ENCODE results near the gene RPS6KB2.
A peak's percentile ranks its signal among the peaks of the same experiment; 100 is the strongest.

The RPS6KB2 gene

DNA sequence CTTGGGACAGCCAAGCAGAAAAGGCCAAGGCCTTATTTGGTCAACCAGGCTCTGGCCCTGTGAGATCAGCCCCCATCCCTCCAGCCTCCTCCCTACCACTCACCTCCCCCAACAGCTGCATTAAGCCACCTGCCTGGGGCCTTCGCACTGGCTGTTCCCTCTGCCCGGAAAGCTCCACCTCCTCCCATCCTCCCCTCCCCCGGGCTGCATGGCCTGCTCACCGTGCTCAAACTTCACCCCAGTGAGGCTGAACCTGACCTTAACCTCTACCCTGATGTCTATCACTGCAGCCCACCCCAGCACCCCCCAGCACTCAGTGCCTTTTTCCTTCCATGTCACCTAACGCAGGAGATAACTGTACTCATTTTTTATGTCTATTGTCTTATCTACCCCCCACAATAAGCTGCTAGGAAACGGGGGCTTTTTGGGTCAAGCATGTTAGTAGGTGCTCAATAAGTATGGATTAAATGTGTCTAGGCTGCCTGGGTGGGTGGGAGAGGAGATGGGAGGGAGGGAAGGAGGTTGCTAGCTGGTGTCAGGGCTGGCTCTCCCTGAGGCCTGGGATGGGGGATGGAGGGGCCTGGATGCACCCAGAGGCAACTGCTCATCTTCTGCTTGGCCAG is 8.3 kb downstream of the RPS6KB2 start:
- TF ChIP-seq ZNF274 (IDR thresholded peaks at IDR 0.05; ENCODE audit: low read depth, low read length) = no peak
- peak overlapping the region; percentile 85 for H3K4me3 ChIP-seq (ENCODE audit: low read length)

DNA sequence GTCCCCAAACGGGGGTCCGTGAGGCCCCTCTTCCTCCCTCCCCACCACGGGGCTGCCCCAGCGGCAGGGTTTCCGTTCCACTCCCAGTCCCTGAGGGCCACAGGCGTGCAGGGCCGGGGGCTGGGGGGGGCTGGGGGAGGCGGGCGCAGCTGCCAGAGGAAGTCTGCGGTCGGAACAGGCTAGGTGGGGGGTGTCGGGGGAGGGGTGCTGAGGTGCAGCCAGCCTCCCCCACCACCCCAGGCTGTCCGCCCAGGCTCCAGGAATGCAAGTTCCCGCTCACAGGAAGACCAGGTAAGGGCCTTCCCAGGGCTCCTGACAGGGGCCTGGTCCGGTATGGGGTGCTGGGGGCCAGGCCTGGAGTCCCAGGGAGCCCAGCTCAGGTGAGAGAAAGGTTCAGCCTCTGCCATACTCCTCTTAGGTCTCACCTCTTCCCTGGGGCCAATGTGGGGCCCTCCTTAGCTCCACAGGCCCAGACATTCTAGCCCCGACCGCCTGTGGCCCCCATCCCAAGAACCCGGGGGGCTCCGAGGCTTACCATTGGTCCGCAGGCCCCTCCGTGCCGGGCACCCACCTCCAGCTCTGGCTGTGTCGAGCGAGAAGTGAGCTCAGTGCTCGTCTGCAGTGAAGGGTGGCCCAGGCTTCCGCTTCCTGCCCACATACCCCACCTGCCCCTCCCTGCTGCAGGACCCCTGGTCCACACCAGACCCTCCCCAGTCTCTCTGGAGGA is 9.0 kb downstream of the RPS6KB2 start, which contains the start of gene PTPRCAP:
Gene PTPRCAP, minus strand, starts transcription at position 601 of the 727 bp plus-strand sequence. Its CDS starts 63 bp downstream, at position 538.
- peak within 1 kb of the TSS; percentile 85 for H3K4me3 ChIP-seq (ENCODE audit: low read length)
- TF ChIP-seq ZNF274 (IDR thresholded peaks at IDR 0.05; ENCODE audit: low read depth, low read length) = no peak

DNA sequence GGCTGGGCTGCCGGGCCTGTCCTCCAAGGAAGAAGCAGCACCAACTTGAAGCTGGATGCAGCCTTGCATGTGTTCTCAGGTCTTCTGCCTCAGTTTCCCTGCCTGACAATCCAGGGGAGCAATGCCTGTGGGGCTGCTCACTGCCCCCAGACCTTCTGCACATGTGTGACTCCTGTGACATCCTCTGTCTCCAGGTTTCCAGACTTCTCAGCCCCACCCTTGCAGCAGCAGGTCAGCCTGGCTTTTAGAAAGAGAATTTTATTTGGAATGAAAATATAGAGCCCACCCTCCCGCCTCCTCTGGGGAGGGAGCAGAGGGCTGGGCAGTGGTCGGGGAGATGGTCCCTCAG is 9.5 kb downstream of the RPS6KB2 start:
- H3K4me3 ChIP-seq (ENCODE audit: low read length) = peak overlapping the region; percentile 85; the same call in 1 of the 2 replicates
- no peak for TF ChIP-seq ZNF274 (IDR thresholded peaks at IDR 0.05; ENCODE audit: low read depth, low read length)

DNA sequence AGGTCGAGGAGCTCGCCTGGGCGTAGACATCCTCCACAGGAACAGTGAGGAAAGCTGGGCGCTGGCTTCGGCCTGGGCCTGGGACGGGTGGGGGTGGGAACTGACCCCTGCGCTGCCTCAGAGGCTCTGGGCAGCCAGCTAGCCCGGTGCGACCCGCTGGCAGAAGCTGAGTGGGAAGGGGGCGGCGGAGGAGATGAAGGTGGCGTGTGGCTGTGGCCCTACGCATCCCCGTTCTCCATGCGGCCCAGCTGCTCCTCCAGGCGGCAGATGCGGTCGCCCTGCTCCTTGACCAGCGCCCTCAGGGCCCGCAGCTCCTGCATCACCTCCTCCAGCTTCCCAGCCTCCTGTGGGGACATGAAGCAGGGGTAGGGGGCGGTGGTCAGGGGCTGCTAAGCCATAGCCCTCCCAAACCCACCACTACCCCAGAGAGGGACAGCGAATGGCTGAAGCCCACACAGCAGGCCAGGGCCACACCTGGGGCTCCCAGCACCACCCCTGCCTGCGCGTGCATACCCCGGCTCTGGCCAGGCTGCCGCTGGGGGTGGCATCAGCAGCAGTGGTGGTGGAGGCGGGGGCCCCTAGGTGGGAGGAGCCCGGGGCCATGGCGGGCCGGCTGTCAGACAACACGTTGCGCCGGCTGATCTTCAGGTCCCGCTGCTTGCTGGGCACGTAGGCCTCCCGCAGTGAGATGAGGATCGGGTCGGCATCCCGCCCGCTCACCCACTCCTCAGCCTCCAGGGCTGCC is 10.0 kb downstream of the RPS6KB2 start:
- TF ChIP-seq ZNF274 (IDR thresholded peaks at IDR 0.05; ENCODE audit: low read depth, low read length) = no peak
- peak overlapping the region; percentile 85; the same call in 1 of the 2 replicates for H3K4me3 ChIP-seq (ENCODE audit: low read length)

DNA sequence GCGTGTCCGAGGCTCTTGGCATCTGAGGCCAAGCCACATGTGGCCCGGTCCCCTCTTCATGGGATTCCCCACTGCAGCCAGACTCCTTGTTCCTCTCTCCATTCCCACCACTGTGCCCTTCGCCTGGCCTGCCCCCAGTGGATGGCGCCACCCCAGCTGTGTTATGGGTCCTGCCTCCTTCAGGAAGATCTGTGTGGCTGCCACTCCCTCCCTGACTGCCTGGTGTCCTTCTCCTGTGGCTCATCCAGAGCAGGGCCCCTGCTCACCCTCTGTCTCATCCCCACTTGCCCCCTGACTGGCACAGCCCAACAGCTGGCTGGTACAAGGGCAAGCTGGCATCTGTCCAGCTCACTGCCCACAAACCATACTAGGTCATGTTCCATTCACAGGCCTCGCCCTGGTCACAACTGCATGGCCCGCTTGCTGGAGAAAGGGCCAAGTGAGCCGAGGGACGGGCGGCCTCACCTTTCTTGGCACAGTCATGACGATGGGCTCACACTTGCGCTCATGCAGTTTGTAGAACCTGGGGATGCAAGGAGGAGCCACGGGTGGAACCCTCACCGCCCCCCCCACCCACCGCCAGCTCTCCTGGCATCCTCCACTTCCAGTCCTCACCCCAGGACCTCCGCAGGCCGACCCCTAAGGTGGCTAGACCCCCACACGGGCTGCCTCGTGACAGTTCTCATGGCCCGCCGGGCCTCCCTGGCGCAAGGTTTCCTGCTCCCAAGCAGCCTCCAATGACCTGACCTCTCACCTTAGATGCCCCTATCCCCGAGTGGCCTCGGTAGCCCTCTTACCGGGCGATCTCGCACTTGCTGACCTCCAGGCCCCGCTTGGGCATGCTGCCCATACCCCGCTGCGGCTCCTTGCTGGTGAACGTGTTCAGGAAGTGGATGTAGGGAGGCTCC is 11.3 kb downstream of the RPS6KB2 start:
- TF ChIP-seq ZNF274 (IDR thresholded peaks at IDR 0.05; ENCODE audit: low read depth, low read length) = no peak
- no peak overlapping the region for H3K4me3 ChIP-seq (ENCODE audit: low read length)

DNA sequence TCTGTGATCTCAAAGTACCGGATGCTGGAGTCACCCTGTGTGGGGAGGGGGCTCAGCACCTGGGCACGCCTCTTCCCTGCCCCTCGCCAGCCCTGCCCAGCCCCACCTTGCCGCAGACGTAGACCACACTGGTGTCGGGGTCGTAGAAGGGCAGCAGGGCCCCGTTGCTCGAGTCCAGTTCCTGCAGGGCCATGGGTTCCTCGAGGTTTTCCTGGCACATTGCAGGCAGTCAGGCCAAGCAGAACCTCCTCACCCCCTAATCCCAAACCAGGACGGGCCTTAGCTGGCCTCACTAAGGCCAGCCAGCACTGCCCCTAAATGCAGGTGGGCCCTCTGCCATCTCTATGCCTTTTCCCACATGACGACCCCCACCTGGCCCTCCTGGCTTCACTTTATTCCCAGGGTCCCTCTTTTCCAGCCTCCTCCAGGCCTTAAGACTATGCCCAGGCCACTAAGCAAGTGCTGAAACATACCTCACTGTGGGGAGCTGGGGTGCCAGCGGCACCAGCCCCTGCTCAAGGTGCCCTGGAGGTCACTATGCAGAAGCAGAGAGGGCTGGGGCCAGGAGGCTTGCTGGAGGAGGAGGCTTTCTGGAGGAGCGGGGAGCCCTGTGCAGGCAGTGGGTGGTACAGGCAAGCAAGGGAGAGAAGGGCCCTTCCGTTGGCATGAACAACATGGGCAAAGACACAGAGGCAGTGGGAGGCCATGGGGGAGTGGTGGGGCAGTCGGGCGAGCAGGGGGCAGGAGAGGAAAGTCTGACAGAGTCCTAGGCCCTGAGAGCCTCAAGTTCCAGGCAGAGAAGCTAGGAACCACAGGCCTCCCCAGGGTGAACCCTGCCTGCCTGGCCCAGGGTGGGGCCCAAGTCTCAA is 12.2 kb downstream of the RPS6KB2 start:
- no peak overlapping the region for H3K4me3 ChIP-seq (ENCODE audit: low read length)
- no peak for TF ChIP-seq ZNF274 (IDR thresholded peaks at IDR 0.05; ENCODE audit: low read depth, low read length)

DNA sequence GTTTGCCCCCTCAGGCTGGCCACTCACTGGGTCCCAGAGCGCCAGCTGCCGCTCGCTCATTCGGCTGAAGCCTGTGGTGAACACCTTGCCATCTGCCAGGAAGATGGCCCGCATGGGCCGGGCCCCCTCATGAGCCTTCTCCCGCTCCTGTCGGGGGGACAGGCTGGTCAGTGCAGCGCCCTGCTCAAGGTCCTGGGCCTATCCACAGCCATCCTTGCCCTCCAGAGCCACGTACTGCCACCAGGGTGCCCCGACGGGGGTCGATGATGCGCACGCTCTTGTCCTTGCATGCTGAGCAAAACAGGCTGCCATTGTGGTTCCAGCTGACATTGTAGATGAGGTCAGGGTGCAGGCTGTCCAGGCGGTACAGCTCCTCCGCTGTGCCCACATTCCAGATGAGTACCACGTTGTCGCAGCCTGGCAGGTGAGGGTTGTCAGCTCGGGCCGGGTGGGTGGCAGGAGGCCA is 12.8 kb downstream of the RPS6KB2 start:
- no peak overlapping the region for H3K4me3 ChIP-seq (ENCODE audit: low read length)
- no peak for TF ChIP-seq ZNF274 (IDR thresholded peaks at IDR 0.05; ENCODE audit: low read depth, low read length)

DNA sequence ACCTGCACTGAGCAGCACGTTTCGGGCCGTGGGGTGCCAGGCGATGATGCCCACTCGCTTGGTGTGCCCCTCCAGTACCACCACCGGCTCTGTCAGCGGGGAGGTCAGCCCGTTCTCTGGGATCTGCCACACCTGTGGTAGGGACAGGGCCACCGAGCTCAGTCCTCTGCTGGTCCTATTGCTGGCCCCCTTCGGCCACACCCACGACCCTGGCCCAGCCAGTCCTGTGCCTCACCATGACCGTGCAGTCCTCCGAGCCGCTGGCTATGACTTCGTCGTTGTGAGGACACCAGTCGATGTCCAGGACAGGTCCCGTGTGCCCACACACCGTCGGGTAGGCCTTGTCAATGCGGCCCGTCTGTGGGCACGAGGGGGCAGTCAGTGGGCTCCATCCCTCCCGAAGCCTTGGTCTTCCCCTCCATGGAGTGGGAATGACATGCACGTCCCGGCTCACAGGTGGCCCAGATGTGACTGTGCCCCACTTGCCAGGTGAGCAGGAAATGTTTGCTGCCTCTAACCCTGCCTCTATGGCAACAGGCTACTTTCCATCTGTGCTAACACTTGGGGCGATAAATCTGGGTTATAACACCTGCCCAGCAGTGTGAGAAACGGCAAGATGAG is 13.5 kb downstream of the RPS6KB2 start:
- no peak for TF ChIP-seq ZNF274 (IDR thresholded peaks at IDR 0.05; ENCODE audit: low read depth, low read length)
- no peak overlapping the region for H3K4me3 ChIP-seq (ENCODE audit: low read length)

DNA sequence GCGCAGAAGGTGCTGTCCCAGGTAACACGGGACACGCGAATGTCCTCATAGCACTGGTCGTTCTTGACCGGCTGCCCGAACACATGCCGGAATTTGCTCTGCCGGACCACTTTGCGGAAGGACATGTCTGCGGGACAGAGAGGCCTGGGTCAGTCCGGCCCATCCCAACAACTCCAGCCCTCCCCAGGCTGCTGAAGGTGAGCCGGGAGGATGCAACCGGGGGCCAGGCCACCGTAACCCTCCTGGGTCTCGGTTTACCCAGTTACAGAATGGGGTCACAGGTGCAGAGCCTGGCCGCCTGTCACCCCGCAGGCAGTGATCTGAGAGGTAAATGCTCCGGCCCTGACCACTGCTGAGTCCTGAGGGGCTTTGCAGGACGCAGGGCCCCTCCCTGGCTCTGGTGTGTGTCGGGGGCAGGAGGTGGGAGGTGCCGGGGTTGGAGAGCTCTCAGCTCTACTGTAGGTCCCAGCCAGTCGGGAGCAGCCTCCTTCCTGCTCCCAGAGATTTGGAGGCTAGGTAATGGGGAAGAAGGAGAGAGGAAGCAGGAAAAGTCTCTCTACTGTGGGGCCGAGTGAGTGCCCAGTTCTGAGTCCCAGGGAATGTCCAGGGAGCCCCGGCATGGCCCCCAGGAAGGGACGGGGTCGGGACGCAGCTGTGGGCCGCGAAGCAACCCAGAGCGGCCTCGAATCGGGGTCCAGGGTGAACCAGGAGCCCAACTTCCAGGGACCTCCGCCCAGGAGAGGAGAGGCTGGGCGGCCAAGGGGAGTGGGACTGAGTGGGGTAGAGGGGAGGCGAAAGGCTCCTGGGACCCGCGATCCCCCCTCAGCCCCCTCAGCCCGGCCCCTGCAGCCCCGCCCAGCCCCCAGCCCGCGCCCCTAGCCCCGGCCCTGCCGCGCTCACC is 14.5 kb downstream of the RPS6KB2 start:
- no peak for TF ChIP-seq ZNF274 (IDR thresholded peaks at IDR 0.05; ENCODE audit: low read depth, low read length)
- no peak overlapping the region; the same call in 1 of the 2 replicates for H3K4me3 ChIP-seq (ENCODE audit: low read length)

DNA sequence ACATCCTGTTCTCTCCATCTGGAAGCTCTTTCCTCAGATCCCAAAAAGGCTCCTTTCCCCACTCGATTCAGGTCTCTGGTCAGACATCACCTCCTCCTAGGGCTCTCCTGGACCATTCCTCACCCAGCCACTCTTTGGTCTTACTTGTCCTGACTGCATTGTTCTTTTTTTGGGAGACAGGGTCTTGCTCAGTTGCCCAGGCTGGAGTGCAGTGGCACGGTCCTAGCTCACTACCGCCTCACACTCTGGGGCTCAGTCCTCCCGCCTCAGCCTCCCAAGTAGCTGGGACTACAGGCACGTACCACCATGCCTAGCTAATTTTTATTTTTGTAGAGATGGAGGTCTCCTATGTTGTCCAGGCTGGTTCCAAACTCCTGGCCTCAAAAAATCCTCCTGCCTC is 17.2 kb downstream of the RPS6KB2 start:
- no peak overlapping the region for H3K4me3 ChIP-seq (ENCODE audit: low read length)
- no peak for TF ChIP-seq ZNF274 (IDR thresholded peaks at IDR 0.05; ENCODE audit: low read depth, low read length)

DNA sequence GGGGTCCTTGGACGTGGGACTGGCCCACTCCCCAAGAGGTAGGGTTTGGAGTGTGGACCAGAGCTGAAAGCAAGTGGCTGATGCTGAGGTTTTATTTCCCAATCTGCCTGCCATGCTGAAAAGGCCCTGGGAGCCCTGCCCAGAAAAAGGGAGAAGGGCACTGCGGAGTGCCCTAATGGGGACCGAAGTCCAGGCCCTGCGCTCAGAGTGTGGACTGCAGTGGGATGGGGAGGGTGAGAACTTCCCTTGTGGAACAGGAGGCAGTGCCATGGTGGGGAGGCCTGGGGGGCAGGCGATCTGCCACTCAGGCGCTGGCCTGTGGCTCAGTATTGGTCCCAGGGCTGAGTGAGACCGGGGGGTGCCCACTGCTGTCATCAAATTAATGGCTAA is 19.9 kb downstream of the RPS6KB2 start:
- H3K4me3 ChIP-seq (ENCODE audit: low read length) = no peak overlapping the region
- TF ChIP-seq ZNF274 (IDR thresholded peaks at IDR 0.05; ENCODE audit: low read depth, low read length) = no peak

All from GM08714 (cell line).